ENCODE results near the gene MADCAM1.

The MADCAM1 gene

GRCh38 chr19:497491-497868, 1.2 kb downstream of the MADCAM1 start:
- no peak for TF ChIP-seq CTCF (IDR thresholded peaks at IDR 0.05; ENCODE audit: poor library complexity, severe bottlenecking)
- DNase-seq (ENCODE audit: low spot score) (no peak), ATAC-seq (ENCODE audit: low read depth) (no peak; the same call in 2 of the 3 replicates)
- peaks cover 15% of the 10 kb centered on the region for H3K27me3 ChIP-seq (ENCODE audit: insufficient read depth, poor library complexity, severe bottlenecking)
- H3K27ac ChIP-seq (ENCODE audit: poor library complexity, severe bottlenecking) = no peak overlapping the region
- no peaks in the 10 kb centered on the region for H3K4me1 ChIP-seq (ENCODE audit: insufficient read depth, poor library complexity, severe bottlenecking)
- H3K9me3 ChIP-seq (ENCODE audit: severe bottlenecking) = no peaks in the 10 kb centered on the region
- H3K4me3 ChIP-seq (ENCODE audit: severe bottlenecking) = no peak overlapping the region
- H3K36me3 ChIP-seq (ENCODE audit: low read depth) = no peaks in the 10 kb centered on the region

- no peak for TF ChIP-seq CTCF (IDR thresholded peaks at IDR 0.05; ENCODE audit: poor library complexity, severe bottlenecking)
- Histone ChIP-seq H3K9me3 (ENCODE audit: severe bottlenecking) (no peaks in the 10 kb centered on the region), H3K36me3 (ENCODE audit: low read depth) (no peaks in the 10 kb centered on the region), H3K4me3 (ENCODE audit: severe bottlenecking) (no peak overlapping the region), H3K27me3 (ENCODE audit: insufficient read depth, poor library complexity, severe bottlenecking) (peaks cover 15% of the 10 kb centered on the region), H3K4me1 (ENCODE audit: insufficient read depth, poor library complexity, severe bottlenecking) (no peaks in the 10 kb centered on the region), H3K27ac (ENCODE audit: poor library complexity, severe bottlenecking) (no peak overlapping the region)
- DNase-seq (ENCODE audit: low spot score) (no peak), ATAC-seq (ENCODE audit: low read depth) (peak; percentile 31; the same call in 2 of the 3 replicates)
Measured at GRCh38 chr19:497869-498510, 1.7 kb downstream of the MADCAM1 start.

- no peaks in the 10 kb centered on the region for H3K36me3 ChIP-seq (ENCODE audit: low read depth)
- no peak for TF ChIP-seq CTCF (IDR thresholded peaks at IDR 0.05; ENCODE audit: poor library complexity, severe bottlenecking)
- no peak overlapping the region for H3K27ac ChIP-seq (ENCODE audit: poor library complexity, severe bottlenecking)
- no peak for DNase-seq (ENCODE audit: low spot score)
- no peaks in the 10 kb centered on the region for H3K9me3 ChIP-seq (ENCODE audit: severe bottlenecking)
- ATAC-seq (ENCODE audit: low read depth) = no peak
- peaks cover 15% of the 10 kb centered on the region for H3K27me3 ChIP-seq (ENCODE audit: insufficient read depth, poor library complexity, severe bottlenecking)
- H3K4me3 ChIP-seq (ENCODE audit: severe bottlenecking) = no peak overlapping the region
- no peaks in the 10 kb centered on the region for H3K4me1 ChIP-seq (ENCODE audit: insufficient read depth, poor library complexity, severe bottlenecking)
Measured at GRCh38 chr19:498511-498891, 2.2 kb downstream of the MADCAM1 start.

GRCh38 chr19:498977-499623, 2.8 kb downstream of the MADCAM1 start:
- Histone ChIP-seq H3K9me3 (ENCODE audit: severe bottlenecking) (no peaks in the 10 kb centered on the region), H3K36me3 (ENCODE audit: low read depth) (no peaks in the 10 kb centered on the region), H3K4me1 (ENCODE audit: insufficient read depth, poor library complexity, severe bottlenecking) (no peaks in the 10 kb centered on the region), H3K27me3 (ENCODE audit: insufficient read depth, poor library complexity, severe bottlenecking) (peaks cover 15% of the 10 kb centered on the region), H3K4me3 (ENCODE audit: severe bottlenecking) (no peak overlapping the region), H3K27ac (ENCODE audit: poor library complexity, severe bottlenecking) (no peak overlapping the region)
- DNase-seq (ENCODE audit: low spot score) = no peak
- no peak for ATAC-seq (ENCODE audit: low read depth)
- TF ChIP-seq CTCF (IDR thresholded peaks at IDR 0.05; ENCODE audit: poor library complexity, severe bottlenecking) = no peak

GRCh38 chr19:501646-502045, 5.4 kb downstream of the MADCAM1 start:
- no peak for TF ChIP-seq CTCF (IDR thresholded peaks at IDR 0.05; ENCODE audit: poor library complexity, severe bottlenecking)
- Histone ChIP-seq H3K27me3 (ENCODE audit: insufficient read depth, poor library complexity, severe bottlenecking) (peaks cover 7% of the 10 kb centered on the region), H3K4me3 (ENCODE audit: severe bottlenecking) (no peak overlapping the region), H3K27ac (ENCODE audit: poor library complexity, severe bottlenecking) (no peak overlapping the region), H3K9me3 (ENCODE audit: severe bottlenecking) (no peaks in the 10 kb centered on the region), H3K4me1 (ENCODE audit: insufficient read depth, poor library complexity, severe bottlenecking) (peaks cover 11% of the 10 kb centered on the region), H3K36me3 (ENCODE audit: low read depth) (no peaks in the 10 kb centered on the region)
- DNase-seq (ENCODE audit: low spot score) = no peak
- no peak for ATAC-seq (ENCODE audit: low read depth)

Data from RWPE2 (cell line).